HEK293 (cell line): Measurements from ENCODE around the gene ICAM3.
A peak's percentile ranks its signal among the peaks of the same experiment; 100 is the strongest.

Experiments used
- GLI2 ChIP-seq: fragments of 450-650 bp; formaldehyde crosslinking; IDR thresholded peaks from 2 replicates; pipeline ENCODE4; 2017; ENCODE audit warnings: missing biosample characterization, missing genetic modification characterization, low read depth, borderline replicate concordance
- IKZF3 ChIP-seq: fragments of 450-650 bp; IDR thresholded peaks from 2 replicates; pipeline ENCODE4 v1.5.0; 2018; ENCODE audit warnings: missing biosample characterization, mild to moderate bottlenecking, missing genetic modification characterization, moderate library complexity
- OSR2 ChIP-seq: fragments of 450-650 bp; formaldehyde crosslinking; IDR thresholded peaks from 2 replicates; pipeline ENCODE4 v1.5.1; 2016; ENCODE audit warnings: missing biosample characterization, missing genetic modification characterization
- SP7 ChIP-seq: fragments of 450-650 bp; formaldehyde crosslinking; IDR thresholded peaks from 2 replicates; pipeline ENCODE4 v1.5.1; 2016; ENCODE audit warnings: missing biosample characterization, missing genetic modification characterization
- TCF7L2 ChIP-seq: IDR thresholded peaks from 2 replicates; pipeline ENCODE4 v1.6.1; 2011; ENCODE audit warnings: low read depth, mild to moderate bottlenecking, inconsistent platforms, low read length, moderate library complexity, borderline replicate concordance
- YY1 ChIP-seq: fragments of 450-650 bp; formaldehyde crosslinking; IDR thresholded peaks from 2 replicates; pipeline ENCODE4 v1.5.1; 2018; ENCODE audit warnings: missing biosample characterization, missing genetic modification characterization
- ZBTB7A ChIP-seq: fragments of 450-650 bp; formaldehyde crosslinking; IDR thresholded peaks from 2 replicates; pipeline ENCODE4 v1.5.1; 2016; ENCODE audit warnings: low read depth, missing biosample characterization, missing genetic modification characterization
- ZIC2 ChIP-seq: fragments of 450-650 bp; formaldehyde crosslinking; IDR thresholded peaks from 2 replicates; pipeline ENCODE4 v1.5.1; 2016; ENCODE audit warnings: missing biosample characterization, missing genetic modification characterization
- ZNF157 ChIP-seq: fragments of 450-650 bp; formaldehyde crosslinking; IDR thresholded peaks from 2 replicates; pipeline ENCODE4 v1.5.1; 2016; ENCODE audit warnings: missing biosample characterization, missing genetic modification characterization
- ZNF169 ChIP-seq: fragments of 450-650 bp; formaldehyde crosslinking; IDR thresholded peaks from 2 replicates; pipeline ENCODE4 v1.5.1; 2016; ENCODE audit warnings: missing biosample characterization, missing genetic modification characterization
- ZNF175 ChIP-seq: fragments of 450-650 bp; formaldehyde crosslinking; IDR thresholded peaks from 2 replicates; pipeline ENCODE4 v1.5.1; 2016; ENCODE audit warnings: missing biosample characterization, missing genetic modification characterization
- ZNF202 ChIP-seq: fragments of 450-650 bp; formaldehyde crosslinking; IDR thresholded peaks from 2 replicates; pipeline ENCODE4 v1.5.1; 2016; ENCODE audit warnings: missing biosample characterization, missing genetic modification characterization, borderline replicate concordance
- ZNF223 ChIP-seq: fragments of 450-650 bp; formaldehyde crosslinking; IDR thresholded peaks from 2 replicates; pipeline ENCODE4 v1.5.1; 2016; ENCODE audit warnings: missing biosample characterization, missing genetic modification characterization
- ZNF302 ChIP-seq: fragments of 450-650 bp; formaldehyde crosslinking; IDR thresholded peaks from 2 replicates; pipeline ENCODE4 v1.5.1; 2016; ENCODE audit warnings: missing biosample characterization, missing genetic modification characterization, low read depth
- ZNF350 ChIP-seq: fragments of 450-650 bp; formaldehyde crosslinking; IDR thresholded peaks from 2 replicates; pipeline ENCODE4 v1.5.0; 2017; ENCODE audit warnings: missing biosample characterization, mild to moderate bottlenecking, missing genetic modification characterization
- ZNF416 ChIP-seq: fragments of 450-650 bp; formaldehyde crosslinking; IDR thresholded peaks from 2 replicates; pipeline ENCODE4 v1.5.1; 2016; ENCODE audit warnings: missing biosample characterization, missing genetic modification characterization
- ZNF48 ChIP-seq: fragments of 450-650 bp; formaldehyde crosslinking; IDR thresholded peaks from 2 replicates; pipeline ENCODE4 v1.5.1; 2016; ENCODE audit warnings: missing biosample characterization, missing genetic modification characterization
- ZNF529 ChIP-seq: fragments of 450-650 bp; formaldehyde crosslinking; IDR thresholded peaks from 2 replicates; pipeline ENCODE4 v1.5.1; 2017; ENCODE audit warnings: missing genetic modification characterization, missing biosample characterization; ENCODE audit not compliant: insufficient replicate concordance
- ZNF530 ChIP-seq: fragments of 450-650 bp; formaldehyde crosslinking; IDR thresholded peaks from 2 replicates; pipeline ENCODE4 v1.5.1; 2016; ENCODE audit warnings: low read depth, missing biosample characterization, missing genetic modification characterization
- ZNF544 ChIP-seq: fragments of 450-650 bp; formaldehyde crosslinking; IDR thresholded peaks from 2 replicates; pipeline ENCODE4 v1.5.0; 2017; ENCODE audit warnings: missing biosample characterization, missing genetic modification characterization
- ZNF555 ChIP-seq: fragments of 450-650 bp; formaldehyde crosslinking; conservative IDR thresholded peaks from 2 replicates; pipeline ENCODE4 v1.5.1; 2017; ENCODE audit warnings: missing biosample characterization, mild to moderate bottlenecking, missing genetic modification characterization, inconsistent platforms
- ZNF600 ChIP-seq: fragments of 450-650 bp; formaldehyde crosslinking; IDR thresholded peaks from 2 replicates; pipeline ENCODE4 v1.5.1; 2016; ENCODE audit warnings: missing biosample characterization, missing genetic modification characterization
- ZNF621 ChIP-seq: fragments of 450-650 bp; formaldehyde crosslinking; IDR thresholded peaks from 2 replicates; pipeline ENCODE4 v1.5.1; 2017; ENCODE audit warnings: missing biosample characterization, missing genetic modification characterization
- ZNF623 ChIP-seq: fragments of 450-650 bp; formaldehyde crosslinking; IDR thresholded peaks from 2 replicates; pipeline ENCODE4 v1.5.1; 2016; ENCODE audit warnings: missing biosample characterization, missing genetic modification characterization
- ZNF624 ChIP-seq: fragments of 450-650 bp; formaldehyde crosslinking; IDR thresholded peaks from 2 replicates; pipeline ENCODE4 v1.5.1; 2017; ENCODE audit warnings: missing biosample characterization, missing genetic modification characterization
- ZNF707 ChIP-seq: fragments of 450-650 bp; formaldehyde crosslinking; IDR thresholded peaks from 2 replicates; pipeline ENCODE4 v1.5.1; 2016; ENCODE audit warnings: missing biosample characterization, missing genetic modification characterization
- ZNF768 ChIP-seq: fragments of 450-650 bp; formaldehyde crosslinking; IDR thresholded peaks from 2 replicates; pipeline ENCODE4 v1.5.1; 2018; ENCODE audit warnings: missing biosample characterization, mild to moderate bottlenecking, missing genetic modification characterization
- ZNF785 ChIP-seq: fragments of 450-650 bp; formaldehyde crosslinking; IDR thresholded peaks from 2 replicates; pipeline ENCODE4 v1.5.1; 2016; ENCODE audit warnings: missing biosample characterization, missing genetic modification characterization
- TF ChIP-seq, protein P1 (sequence below): fragments of 450-650 bp; formaldehyde crosslinking; IDR thresholded peaks from 2 replicates; pipeline ENCODE4 v1.5.1; 2016; ENCODE audit warnings: missing biosample characterization, missing genetic modification characterization
- TF ChIP-seq, protein P2 (sequence below): fragments of 450-650 bp; formaldehyde crosslinking; IDR thresholded peaks from 2 replicates; pipeline ENCODE4 v1.5.1; 2017; ENCODE audit warnings: missing biosample characterization, missing genetic modification characterization
- TF ChIP-seq, protein P3 (sequence below): fragments of 450-650 bp; formaldehyde crosslinking; IDR thresholded peaks from 2 replicates; pipeline ENCODE4 v1.5.1; 2016; ENCODE audit warnings: missing biosample characterization, missing genetic modification characterization
- TF ChIP-seq, protein P4 (sequence below): fragments of 450-650 bp; formaldehyde crosslinking; IDR thresholded peaks from 2 replicates; pipeline ENCODE4 v1.5.1; 2017; ENCODE audit warnings: missing biosample characterization, mild to moderate bottlenecking, missing genetic modification characterization, moderate library complexity
- TF ChIP-seq, protein P5 (sequence below): fragments of 450-650 bp; formaldehyde crosslinking; IDR thresholded peaks from 2 replicates; pipeline ENCODE4 v1.5.1; 2016; ENCODE audit warnings: missing biosample characterization, missing genetic modification characterization

The ICAM3 gene

DNA sequence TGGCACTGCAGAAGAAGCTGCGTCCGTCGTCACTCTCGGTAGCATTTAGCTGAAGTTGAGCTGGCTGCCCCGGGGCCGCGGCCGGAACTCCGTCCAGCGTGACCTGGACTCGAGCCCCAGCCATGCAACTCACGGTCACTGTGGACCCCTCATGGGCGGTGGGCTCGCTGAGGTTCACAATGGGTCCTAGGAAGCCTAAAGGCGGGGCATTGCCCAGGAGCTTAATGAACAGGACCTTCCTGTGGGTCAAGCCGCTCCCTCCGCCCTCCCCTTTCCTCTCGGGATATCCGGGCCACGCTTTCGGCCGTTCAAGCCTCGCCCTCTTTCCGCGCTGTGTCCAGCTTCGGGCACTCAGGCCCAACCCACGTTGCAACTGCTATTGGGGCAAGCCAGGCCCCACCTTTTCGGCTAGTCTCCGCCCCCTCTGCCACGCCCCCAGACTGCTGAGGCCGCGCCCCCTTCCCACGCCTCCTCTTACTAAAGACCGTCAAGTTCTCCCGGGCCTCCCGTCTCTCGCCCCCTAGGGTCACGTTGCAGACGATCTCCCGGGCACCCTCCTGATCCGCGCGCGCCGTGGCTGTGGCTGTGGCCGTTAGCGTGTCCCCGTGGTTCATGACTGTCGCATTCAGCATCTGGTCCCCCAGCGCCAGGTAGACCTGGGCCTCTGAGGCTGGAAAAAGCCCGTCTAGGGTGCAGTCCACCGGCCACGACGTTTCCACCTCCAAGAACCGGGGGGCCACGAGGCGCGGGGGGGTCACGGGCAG, 4.7 kb downstream of the ICAM3 start (continued):
- TF ChIP-seq ZNF169 (no peak), ZNF623 (no peak), YY1 (tag by site-specific recombination) (no peak), ZNF157 (tag by site-specific recombination) (no peak), ZNF707 (tag by site-specific recombination) (no peak), TCF7L2 (no peak), ZNF785 (no peak), ZNF416 (tag by site-specific recombination) (no peak), ZNF624 (tag by site-specific recombination) (no peak), ZNF529 (tag by site-specific recombination) (no peak), ZNF350 (no peak), ZNF600 (no peak), ZNF223 (tag by site-specific recombination) (no peak), ZNF621 (no peak), ZNF530 (tag by site-specific recombination) (no peak), IKZF3 (tag by site-specific recombination) (no peak), ZNF202 (tag by site-specific recombination) (no peak), ZNF544 (tag by site-specific recombination) (no peak), ZIC2 (tag by site-specific recombination) (peak; percentile 40; the same call in 1 of the 2 replicates), ZNF302 (tag by site-specific recombination) (no peak), ZNF175 (tag by site-specific recombination) (no peak), ZBTB7A (tag by site-specific recombination) (no peak), OSR2 (tag by site-specific recombination) (no peak), ZNF555 (tag by site-specific recombination) (no peak), SP7 (tag by site-specific recombination) (no peak), GLI2 (no peak), ZNF768 (no peak), ZNF48 (no peak)
- TF ChIP-seq, protein P1, sequence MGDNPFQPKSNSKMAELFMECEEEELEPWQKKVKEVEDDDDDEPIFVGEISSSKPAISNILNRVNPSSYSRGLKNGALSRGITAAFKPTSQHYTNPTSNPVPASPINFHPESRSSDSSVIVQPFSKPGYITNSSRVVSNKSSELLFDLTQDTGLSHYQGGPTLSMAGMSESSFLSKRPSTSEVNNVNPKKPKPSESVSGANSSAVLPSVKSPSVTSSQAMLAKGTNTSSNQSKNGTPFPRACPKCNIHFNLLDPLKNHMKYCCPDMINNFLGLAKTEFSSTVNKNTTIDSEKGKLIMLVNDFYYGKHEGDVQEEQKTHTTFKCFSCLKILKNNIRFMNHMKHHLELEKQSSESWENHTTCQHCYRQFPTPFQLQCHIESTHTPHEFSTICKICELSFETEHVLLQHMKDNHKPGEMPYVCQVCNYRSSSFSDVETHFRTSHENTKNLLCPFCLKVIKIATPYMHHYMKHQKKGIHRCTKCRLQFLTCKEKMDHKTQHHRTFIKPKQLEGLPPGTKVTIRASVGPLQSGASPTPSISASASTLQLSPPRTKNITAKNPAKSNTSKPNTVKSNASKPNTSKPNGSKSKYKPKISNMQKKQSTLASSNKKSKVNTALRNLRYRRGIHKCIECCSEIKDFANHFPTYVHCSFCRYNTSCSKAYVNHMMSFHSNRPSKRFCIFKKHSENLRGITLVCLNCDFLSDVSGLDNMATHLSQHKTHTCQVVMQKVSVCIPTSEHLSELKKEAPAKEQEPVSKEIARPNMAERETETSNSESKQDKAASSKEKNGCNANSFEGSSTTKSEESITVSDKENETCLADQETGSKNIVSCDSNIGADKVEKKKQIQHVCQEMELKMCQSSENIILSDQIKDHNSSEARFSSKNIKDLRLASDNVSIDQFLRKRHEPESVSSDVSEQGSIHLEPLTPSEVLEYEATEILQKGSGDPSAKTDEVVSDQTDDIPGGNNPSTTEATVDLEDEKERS = no peak
- TF ChIP-seq, protein P2, sequence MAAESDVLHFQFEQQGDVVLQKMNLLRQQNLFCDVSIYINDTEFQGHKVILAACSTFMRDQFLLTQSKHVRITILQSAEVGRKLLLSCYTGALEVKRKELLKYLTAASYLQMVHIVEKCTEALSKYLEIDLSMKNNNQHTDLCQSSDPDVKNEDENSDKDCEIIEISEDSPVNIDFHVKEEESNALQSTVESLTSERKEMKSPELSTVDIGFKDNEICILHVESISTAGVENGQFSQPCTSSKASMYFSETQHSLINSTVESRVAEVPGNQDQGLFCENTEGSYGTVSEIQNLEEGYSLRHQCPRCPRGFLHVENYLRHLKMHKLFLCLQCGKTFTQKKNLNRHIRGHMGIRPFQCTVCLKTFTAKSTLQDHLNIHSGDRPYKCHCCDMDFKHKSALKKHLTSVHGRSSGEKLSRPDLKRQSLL (tag by site-specific recombination) = no peak
- TF ChIP-seq, protein P3, sequence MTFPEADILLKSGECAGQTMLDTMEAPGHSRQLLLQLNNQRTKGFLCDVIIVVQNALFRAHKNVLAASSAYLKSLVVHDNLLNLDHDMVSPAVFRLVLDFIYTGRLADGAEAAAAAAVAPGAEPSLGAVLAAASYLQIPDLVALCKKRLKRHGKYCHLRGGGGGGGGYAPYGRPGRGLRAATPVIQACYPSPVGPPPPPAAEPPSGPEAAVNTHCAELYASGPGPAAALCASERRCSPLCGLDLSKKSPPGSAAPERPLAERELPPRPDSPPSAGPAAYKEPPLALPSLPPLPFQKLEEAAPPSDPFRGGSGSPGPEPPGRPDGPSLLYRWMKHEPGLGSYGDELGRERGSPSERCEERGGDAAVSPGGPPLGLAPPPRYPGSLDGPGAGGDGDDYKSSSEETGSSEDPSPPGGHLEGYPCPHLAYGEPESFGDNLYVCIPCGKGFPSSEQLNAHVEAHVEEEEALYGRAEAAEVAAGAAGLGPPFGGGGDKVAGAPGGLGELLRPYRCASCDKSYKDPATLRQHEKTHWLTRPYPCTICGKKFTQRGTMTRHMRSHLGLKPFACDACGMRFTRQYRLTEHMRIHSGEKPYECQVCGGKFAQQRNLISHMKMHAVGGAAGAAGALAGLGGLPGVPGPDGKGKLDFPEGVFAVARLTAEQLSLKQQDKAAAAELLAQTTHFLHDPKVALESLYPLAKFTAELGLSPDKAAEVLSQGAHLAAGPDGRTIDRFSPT = no peak
- TF ChIP-seq, protein P4, sequence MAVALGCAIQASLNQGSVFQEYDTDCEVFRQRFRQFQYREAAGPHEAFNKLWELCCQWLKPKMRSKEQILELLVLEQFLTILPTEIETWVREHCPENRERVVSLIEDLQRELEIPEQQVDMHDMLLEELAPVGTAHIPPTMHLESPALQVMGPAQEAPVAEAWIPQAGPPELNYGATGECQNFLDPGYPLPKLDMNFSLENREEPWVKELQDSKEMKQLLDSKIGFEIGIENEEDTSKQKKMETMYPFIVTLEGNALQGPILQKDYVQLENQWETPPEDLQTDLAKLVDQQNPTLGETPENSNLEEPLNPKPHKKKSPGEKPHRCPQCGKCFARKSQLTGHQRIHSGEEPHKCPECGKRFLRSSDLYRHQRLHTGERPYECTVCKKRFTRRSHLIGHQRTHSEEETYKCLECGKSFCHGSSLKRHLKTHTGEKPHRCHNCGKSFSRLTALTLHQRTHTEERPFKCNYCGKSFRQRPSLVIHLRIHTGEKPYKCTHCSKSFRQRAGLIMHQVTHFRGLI (tag by site-specific recombination) = no peak
- TF ChIP-seq, protein P5, sequence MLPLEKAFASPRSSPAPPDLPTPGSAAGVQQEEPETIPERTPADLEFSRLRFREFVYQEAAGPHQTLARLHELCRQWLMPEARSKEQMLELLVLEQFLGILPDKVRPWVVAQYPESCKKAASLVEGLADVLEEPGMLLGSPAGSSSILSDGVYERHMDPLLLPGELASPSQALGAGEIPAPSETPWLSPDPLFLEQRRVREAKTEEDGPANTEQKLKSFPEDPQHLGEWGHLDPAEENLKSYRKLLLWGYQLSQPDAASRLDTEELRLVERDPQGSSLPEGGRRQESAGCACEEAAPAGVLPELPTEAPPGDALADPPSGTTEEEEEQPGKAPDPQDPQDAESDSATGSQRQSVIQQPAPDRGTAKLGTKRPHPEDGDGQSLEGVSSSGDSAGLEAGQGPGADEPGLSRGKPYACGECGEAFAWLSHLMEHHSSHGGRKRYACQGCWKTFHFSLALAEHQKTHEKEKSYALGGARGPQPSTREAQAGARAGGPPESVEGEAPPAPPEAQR (tag by site-specific recombination) = no peak
